Astrocyte of the spinal cord (primary cell): ENCODE results near the gene CRYBG2.
"Not testable (repeated sequence)": the region's sequence is repeated elsewhere in the genome, so short reads cannot be mapped to it uniquely, and the experiment has no call there.

Source experiments
- DNase-seq: peaks from one replicate; pipeline ENCODE4 v3.0.0; 2011; ENCODE audit warnings: low read depth, low spot score
- H3K4me3 ChIP-seq: 2 replicates; pipeline ENCODE4 v1.5.1; 2011; ENCODE audit warnings: low read depth, mild to moderate bottlenecking, low read length, moderate library complexity
- in situ Hi-C: cut with HindIII; loops from 2 replicates; pipeline ENCODE4 v1.10.0; 2017; ENCODE audit warnings: low sequenced_read_pairs
- TF ChIP-seq, protein P1 (sequence below): IDR thresholded peaks from 2 replicates; pipeline ENCODE4 v1.5.1; 2012; ENCODE audit warnings: low read depth, mild to moderate bottlenecking, low read length, inconsistent platforms

The CRYBG2 gene

GRCh38 chr1:26378088-26378878 is 24.4 kb upstream of the CRYBG2 start:
- H3K4me3 ChIP-seq: no peak overlapping the region
- TF ChIP-seq, protein P1, sequence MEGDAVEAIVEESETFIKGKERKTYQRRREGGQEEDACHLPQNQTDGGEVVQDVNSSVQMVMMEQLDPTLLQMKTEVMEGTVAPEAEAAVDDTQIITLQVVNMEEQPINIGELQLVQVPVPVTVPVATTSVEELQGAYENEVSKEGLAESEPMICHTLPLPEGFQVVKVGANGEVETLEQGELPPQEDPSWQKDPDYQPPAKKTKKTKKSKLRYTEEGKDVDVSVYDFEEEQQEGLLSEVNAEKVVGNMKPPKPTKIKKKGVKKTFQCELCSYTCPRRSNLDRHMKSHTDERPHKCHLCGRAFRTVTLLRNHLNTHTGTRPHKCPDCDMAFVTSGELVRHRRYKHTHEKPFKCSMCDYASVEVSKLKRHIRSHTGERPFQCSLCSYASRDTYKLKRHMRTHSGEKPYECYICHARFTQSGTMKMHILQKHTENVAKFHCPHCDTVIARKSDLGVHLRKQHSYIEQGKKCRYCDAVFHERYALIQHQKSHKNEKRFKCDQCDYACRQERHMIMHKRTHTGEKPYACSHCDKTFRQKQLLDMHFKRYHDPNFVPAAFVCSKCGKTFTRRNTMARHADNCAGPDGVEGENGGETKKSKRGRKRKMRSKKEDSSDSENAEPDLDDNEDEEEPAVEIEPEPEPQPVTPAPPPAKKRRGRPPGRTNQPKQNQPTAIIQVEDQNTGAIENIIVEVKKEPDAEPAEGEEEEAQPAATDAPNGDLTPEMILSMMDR: no peak
- in situ Hi-C loops: no loop called here
- peak; percentile 96 for DNase-seq

- TF ChIP-seq, protein P1: no peak
- in situ Hi-C loops: no loop called here
- no peak for DNase-seq
- H3K4me3 ChIP-seq: no peak overlapping the region
Observed at GRCh38 chr1:26376050-26376449, 22.1 kb upstream of the CRYBG2 start.

DNA sequence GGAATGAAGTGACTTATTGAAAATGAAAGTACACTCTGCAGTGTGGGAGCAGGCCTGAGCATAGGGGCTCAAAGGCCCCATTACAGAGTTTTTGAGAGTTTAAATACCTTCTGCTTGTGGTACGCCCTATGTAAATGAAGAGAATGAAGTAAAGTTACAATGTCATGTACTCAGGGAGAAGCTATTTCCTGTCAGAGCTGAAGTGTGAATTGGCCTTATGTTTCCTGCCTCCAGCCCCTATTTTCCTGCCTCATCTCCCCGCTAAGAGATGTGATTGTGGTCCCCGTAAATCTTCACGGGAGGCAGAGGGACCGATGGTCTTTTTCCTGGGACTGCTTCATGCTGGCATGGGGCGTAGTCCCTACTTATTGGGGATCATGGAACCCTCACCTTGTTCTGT is 21.2 kb upstream of the CRYBG2 start:
- H3K4me3 ChIP-seq: no peak overlapping the region
- in situ Hi-C loops: no loop called here
- DNase-seq: no peak
- TF ChIP-seq, protein P1: no peak

GRCh38 chr1:26374361-26374760 is 20.4 kb upstream of the CRYBG2 start:
- DNase-seq, H3K4me3 ChIP-seq, in situ Hi-C loops: not testable (repeated sequence)

- TF ChIP-seq, protein P1: no peak
- DNase-seq: no peak
- no peak overlapping the region for H3K4me3 ChIP-seq
- in situ Hi-C loops: no loop called here
Observed at GRCh38 chr1:26373789-26374188, 19.9 kb upstream of the CRYBG2 start.

GRCh38 chr1:26373281-26373680 is 19.4 kb upstream of the CRYBG2 start:
- in situ Hi-C loops: no loop called here
- DNase-seq: no peak

GRCh38 chr1:26372611-26373010 is 18.7 kb upstream of the CRYBG2 start, which contains the start of gene ZNF683:
ZNF683 (minus strand) TSS chr1:26372750; CDS start chr1:26368571, 4,179 bp downstream.
- in situ Hi-C loops: not testable (repeated sequence)

More at GRCh38 chr1:26373281-26373680, 19.4 kb upstream of the CRYBG2 start:
- TF ChIP-seq, protein P1: no peak
- no peak overlapping the region for H3K4me3 ChIP-seq

More at GRCh38 chr1:26372611-26373010, 18.7 kb upstream of the CRYBG2 start, which contains the start of gene ZNF683:
- DNase-seq, H3K4me3 ChIP-seq: not testable (repeated sequence)
